Activated CD4-positive, alpha-beta T cell treated with anti-CD3 and anti-CD28 coated beads, Interleukin-2, Interleukin-4, amounts not matched to agents 100 ng/mL and 50 ng/mL, durations not matched to agents 16 hours and 8 hours (primary cell): ENCODE results near the gene EFNB3.

ENCODE experiments used
- DNase-seq: peaks from one replicate; pipeline ENCODE4 v3.0.0-alpha.2; 2020; ENCODE audit warnings: low spot score

The EFNB3 gene, protein sequence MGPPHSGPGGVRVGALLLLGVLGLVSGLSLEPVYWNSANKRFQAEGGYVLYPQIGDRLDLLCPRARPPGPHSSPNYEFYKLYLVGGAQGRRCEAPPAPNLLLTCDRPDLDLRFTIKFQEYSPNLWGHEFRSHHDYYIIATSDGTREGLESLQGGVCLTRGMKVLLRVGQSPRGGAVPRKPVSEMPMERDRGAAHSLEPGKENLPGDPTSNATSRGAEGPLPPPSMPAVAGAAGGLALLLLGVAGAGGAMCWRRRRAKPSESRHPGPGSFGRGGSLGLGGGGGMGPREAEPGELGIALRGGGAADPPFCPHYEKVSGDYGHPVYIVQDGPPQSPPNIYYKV

DNA sequence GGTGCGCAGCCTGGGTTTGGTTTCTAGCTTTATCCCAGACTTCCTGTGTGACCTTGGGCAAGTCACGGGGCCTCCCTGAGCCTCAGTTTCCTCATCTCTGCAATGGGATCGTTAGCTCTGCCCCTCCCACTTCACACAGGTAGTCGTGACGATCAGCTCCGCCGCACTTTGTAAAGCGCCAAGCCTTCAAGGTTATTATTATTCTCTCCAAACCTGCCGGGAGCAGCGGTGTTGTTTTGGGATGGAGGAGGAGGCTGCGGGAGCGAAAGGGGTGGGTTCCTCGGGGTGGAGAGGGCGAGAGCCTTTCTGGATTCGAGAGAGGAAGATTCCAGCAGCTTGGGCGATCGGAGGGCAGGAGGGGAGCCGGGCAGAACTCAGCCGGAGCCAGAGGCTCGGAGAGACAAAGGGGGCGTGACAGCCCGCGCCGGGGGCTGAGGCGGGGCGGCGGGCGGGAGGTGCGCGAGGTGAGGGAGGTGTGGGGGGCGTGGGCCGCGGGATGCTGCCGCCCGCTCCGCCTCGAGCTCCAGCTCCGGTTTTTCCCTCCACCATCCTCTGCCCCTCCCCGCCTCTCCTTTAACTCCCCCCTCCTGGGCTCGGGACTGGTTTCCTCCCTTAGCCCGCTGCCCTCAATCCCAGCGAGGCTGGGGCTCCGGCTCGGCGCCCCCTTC, at the start of gene EFNB3:
TSS of gene EFNB3 (plus strand) at position 602 of the 668 bp plus-strand sequence. CDS start 397 bp downstream, outside the sequence.
- DNase-seq, result no peak

DNA sequence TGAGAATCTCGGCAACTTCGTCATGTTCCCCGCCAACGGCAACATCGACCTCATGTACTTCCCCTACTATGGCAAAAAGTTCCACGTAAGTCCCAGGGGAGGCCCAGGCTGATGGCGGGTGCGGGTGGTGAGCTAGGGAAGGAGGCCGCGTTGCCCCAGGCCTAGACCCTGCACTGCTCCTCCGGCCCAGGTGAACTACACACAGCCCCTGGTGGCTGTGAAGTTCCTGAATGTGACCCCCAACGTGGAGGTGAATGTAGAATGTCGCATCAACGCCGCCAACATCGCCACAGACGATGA, 49.5 kb upstream of the EFNB3 start:
- no peak for DNase-seq

DNA sequence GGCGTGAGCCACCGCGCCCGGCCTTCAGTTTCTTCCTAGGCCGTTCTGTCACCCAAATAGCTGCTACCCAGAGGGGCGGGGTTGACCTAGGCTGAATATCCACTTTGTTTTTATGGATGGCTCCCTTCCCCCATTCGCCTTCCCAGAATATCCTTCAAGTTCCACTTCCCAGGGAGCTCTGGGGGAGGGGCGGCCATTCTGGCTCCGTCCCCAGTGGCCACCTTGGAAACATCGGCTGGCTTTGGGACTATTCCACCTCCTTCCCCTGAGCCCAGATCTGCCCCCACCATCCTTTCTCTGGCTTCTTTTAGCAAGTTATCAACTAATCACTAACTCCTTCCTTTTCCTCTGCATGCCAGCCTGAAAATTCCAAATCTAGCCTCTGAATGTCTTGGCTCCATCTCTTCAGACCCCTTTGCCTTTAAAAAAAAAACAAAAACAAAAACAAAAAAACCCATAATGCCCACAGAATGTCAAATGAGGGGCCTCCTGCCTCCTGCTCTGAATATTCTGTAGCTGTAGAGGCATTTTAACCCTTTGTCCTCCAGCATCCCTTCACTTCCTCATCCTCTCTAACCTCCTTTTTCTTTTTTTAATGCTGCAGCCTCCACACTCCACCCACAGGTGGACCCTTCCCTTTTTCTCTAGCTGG, 47.9 kb upstream of the EFNB3 start:
- DNase-seq, result no peak

DNA sequence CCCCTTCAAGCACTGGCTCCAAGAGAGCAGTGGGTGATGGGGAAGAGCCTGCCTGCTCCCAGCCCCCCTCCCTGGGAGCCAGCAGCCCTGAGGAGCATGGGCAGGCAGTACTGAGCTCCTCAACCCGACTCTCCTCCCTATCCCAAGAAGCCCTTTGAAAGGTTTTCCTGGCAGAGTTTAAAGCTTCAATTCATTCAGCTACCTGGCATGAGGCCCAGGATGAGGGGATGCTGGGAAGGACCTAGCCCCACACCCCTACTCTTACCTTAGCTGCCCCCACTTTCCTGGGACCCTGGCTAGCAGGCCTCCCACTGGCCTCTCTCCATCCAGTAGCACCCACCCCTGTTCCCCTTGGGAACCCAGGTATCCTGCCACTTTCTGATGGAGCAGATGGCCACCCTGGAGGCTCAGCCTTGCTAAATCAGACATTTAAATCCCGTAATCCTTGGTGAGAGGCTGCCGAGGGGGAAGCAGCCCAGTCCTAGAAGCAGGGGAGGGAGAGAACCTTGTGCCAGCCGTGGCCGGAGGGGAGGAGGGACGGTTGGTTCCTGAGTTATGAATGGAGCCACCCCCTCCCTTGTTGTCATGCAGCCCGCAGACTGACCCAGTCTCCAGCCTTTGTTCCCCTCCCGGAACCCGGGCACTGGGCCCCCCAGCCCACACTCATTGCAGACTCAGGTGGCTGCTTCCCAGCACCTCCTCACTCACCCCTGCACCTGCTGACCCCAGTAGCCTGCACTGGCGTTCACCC, 37.2 kb upstream of the EFNB3 start:
- no peak for DNase-seq

DNA sequence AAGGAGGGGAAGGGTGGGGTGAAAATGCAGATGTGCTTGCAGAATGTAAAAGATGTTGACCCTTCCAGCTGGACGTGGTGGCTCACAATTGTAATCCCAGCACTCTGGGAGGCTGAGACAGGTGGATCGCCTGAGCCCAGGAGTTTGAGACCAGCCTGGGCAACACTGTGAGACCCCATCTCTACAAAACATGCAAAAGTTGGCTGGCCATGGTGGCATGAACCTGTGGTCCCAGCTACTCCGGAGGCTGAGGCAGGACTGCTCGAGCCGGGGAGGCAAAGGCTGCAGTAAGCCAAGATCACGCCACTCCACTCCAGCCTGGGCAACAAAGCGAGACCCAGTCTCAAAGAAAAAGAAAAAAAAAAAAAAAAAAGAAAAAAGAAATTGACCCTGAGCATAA, 36.5 kb upstream of the EFNB3 start:
- no peak for DNase-seq

DNA sequence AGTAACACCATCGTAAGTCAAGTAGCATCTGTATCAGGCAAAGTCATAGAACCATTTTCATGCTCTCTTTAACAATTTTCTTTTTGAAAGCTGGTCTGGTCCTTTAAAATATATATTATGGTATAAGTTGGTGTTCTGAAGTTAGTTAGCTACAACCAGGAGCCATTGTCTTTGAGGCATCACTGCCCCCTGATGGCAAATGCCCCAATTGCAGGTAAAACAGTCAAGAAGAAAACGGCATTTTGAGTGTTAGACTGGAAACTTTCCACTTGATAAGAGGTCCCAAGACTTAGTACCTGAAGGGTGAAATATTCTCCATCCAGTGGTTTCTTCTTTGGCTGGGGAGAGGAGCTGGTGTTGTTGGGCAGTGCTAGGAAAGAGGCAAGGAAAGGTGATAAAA, 31.8 kb upstream of the EFNB3 start:
- DNase-seq, result peak; percentile 35

DNA sequence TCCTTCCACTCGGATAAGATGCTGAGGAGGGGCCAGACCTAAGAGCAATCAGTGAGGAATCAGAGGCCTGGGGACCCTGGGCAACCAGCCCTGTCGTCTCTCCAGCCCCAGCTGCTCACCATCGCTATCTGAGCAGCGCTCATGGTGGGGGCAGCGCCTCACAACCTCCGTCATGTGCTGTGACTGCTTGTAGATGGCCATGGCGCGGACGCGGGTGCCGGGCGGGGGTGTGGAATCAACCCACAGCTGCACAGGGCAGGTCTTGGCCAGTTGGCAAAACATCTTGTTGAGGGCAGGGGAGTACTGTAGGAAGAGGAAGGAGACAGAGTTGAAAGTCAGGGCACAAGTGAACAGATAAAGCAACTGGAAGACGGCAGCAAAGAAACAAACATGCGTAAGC, 30.1 kb upstream of the EFNB3 start:
- DNase-seq, result no peak

DNA sequence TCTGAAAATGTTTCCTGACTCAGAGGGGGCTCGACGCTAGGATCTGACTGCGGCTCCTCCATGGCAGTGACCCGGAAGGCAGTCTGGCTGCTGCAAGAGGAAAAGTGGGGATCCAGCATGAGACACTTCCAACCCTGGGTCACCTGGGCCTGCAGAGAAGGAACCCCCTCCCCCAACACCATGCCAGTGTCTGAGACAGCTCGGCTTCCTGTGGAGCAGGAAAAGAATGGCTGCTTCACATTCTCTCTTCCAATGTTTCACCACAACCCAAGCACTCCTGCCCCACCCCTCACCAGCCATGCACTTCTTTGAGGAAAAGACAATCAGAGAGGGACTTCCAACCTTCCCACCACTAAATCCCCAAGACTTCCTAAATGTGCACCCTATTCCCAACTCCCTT, 28.5 kb upstream of the EFNB3 start:
- no peak for DNase-seq

DNA sequence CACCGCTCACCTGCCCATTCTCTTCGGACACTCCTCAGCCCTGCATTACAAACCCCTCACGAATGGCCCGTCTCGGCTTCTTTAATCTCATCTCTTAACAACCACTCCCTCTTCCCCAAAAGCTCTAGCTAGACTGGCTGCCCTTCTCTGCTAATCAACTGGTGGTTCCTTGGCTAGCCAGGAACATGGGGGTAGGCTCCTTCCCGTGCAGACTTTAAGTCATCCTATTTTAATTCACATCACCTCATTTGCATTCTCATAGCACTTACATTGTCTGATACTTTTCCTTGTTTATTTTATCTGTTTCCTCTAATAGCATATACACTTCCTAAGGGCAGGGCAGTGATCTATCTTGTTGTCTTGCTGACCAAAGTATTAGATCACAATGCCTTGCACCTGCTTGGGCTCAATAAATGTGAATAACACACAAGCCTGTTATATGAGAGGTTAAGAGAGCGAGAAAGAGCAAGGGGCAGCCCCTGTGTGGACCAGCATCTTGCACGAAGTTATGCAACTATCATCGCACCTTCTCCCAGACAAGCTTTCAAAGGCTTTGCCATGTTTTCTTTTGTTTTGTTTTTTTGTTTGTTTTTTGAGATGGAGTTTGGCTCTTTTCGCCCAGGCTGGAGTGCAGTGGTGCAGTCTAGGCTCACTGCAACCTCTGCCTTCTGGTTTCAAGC, 27.5 kb upstream of the EFNB3 start:
- no peak for DNase-seq

DNA sequence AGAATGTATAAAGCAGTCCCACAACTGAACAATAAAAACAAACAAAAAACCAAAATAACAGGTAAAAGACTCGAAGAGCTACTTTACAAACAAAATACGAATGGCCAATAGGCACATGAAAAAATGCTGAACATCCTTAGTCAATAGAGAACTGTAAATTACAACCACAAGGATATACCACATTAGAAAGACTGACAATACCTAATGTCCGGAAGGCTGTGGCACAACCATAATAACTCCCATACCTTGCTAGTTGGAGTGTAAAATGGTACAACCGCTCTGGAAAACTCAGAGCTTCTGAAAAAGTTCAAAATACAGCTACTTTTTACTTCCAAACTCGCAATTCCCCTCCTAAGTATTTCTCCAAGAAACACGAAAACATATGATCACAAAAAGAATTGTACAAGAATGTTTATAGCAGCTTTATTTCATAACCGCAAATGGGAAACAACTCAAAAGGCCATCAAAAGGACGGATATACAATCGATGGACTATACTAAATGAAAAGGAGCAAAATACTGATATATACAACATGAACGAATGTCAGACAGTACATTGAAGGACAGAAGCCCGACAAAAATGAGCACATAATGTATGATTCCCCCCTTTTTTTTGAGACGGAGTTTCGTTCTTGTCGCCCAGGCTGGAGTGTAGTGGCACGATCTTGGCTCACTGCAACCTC, 20.0 kb upstream of the EFNB3 start:
- DNase-seq, result no peak

DNA sequence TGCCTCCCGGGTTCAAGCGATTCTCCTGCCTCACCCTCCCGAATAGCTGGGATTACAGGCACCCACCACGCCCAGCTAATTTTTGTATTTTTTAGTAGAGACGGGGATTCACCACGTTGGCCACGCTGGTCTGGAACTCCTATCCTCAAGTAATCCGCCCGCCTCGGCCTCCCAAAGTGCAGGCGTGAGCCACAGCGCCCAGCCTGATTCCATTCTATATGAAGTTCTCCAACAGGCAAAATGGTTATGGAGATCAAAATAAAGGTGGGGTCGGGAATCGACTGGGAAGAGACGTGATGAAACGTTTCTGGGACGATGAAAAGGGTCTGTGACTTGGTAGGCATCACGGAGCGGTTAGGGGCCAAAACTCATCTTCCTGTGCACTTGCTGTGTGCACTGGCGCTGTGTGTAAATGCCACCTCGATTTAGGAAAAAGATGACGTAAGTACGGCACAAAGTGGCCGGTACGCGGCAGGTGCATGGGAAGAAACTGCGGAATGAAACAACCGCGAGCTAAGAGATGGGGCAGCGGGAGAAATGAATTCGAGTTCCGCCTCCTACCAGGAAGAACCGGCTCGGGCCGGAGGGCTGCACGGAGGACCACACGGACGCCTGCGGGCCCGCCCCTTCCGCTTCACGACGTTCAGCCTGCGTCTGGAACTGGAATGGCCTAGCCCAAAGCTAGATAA, 19.3 kb upstream of the EFNB3 start:
- DNase-seq, result peak; percentile 91

DNA sequence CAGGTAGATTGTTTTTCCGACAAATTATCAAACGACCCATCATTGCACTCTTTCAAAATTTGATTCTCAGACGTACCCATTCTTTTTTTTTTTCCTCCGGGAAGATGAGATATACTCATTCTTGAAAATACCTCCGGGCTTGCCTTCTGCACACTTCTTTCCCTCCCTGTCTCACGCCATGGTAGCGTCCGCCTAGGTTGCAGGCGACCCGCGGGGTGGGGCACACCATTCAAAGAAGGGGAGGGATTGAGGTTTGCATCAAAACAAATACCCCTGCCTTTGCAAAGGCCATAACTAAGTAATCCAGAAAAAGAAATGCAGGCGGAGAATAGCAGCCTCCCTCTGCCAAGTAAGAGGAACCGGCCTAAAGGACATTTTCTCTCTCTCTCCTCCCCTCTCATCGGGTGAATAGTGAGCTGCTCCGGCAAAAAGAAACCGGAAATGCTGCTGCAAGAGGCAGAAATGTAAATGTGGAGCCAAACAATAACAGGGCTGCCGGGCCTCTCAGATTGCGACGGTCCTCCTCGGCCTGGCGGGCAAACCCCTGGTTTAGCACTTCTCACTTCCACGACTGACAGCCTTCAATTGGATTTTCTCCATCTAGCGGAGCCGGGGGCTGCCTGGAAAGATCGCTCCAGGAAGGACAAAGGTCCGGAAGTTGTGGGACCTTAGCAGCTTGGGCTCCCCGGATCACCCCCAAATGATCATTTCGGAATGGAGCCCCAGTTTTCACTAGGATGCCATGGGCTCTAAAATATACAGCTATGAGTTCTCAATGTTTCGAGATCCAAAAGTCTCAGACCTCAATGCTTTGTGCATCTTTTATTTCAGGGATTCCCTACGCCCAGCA, 18.6 kb upstream of the EFNB3 start:
- DNase-seq, result peak; percentile 80

DNA sequence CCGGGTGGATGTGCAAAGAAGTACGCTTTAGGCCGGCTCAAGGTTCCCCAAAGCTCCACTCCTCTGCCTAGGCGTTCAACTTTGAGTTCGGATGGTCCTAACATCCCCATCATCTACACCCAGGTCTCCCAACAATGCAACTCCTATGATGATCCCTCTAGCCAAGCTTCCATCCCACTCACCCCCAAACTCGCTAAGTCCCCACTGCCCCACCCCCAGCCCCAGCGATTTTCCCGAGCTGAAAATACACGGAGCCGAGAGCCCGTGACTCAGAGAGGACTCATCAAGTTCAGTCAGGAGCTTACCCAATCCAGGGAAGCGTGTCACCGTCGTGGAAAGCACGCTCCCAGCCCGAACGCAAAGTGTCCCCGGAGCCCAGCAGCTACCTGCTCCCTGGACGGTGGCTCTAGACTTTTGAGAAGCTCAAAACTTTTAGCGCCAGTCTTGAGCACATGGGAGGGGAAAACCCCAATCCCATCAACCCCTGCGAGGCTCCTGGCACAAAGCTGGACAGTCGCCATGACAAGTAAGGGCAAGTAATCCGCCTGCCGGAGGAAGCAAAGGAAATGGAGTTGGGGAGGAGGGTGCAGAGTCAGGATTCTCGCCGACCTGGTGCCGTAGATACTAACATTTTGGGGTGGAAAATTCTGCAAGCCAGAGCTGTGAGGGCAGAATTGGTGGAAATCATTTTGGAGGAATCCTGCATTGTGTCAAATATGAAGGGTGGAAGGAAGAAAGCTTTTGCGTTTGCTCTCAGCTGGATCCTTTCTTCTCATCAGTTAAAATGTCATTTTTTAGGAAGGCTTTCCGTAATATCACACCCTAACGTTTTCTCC, 17.7 kb upstream of the EFNB3 start, which contains the start of gene TP53:
TSS of gene TP53 (minus strand) at position 419 of the 836 bp plus-strand sequence. CDS start 10,896 bp downstream, outside the sequence.
- DNase-seq, result peak; percentile 95

DNA sequence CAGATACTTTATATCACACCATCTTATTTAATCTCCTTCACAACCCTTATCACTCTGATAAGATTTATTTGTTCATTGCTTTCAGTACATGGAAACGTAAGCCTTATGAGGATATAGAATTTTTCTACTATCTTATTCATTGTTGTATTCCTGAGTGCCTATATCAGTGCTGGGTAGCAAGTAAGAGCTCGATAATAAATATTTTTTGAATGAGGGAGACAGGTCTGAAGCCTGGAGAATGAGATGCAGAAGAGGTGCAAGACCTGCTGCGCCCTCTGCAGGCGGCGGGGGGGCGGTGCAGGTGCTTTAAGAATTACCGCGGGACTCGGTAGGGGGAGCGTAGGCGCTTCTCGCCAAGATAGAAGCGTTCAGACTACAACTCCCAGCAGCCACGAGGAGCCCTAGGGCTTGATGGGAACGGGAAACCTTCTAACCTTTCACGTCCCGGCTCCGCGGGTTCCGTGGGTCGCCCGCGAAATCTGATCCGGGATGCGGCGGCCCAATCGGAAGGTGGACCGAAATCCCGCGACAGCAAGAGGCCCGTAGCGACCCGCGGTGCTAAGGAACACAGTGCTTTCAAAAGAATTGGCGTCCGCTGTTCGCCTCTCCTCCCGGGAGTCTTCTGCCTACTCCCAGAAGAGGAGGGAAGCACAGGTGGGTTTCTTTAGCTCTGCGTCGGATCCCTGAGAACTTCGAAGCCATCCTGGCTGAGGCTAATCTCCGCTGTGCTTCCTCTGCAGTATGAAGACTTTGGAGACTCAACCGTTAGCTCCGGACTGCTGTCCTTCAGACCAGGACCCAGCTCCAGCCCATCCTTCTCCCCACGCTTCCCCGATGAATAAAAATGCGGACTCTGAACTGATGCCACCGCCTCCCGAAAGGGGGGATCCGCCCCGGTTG, 16.8 kb upstream of the EFNB3 start, which contains the start of gene WRAP53:
TSS of gene WRAP53 (plus strand) at position 570 of the 900 bp plus-strand sequence. CDS start at position 742, 172 bp downstream.
- peak; percentile 97 for DNase-seq

DNA sequence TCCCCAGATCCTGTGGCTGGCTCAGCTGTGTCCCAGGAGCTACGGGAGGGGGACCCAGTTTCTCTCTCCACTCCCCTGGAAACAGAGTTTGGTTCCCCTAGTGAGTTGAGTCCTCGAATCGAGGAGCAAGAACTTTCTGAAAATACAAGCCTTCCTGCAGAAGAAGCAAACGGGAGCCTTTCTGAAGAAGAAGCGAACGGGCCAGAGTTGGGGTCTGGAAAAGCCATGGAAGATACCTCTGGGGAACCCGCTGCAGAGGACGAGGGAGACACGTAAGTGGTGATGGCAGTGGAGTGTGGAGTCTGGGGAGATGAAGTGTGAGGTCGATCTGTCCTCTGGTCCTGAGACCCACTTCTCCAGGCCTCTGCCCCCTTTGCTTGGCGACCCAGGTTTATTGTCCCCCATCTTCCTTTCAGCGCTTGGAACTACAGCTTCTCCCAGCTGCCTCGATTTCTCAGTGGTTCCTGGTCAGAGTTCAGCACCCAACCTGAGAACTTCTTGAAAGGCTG, 16.1 kb upstream of the EFNB3 start:
- no peak for DNase-seq

DNA sequence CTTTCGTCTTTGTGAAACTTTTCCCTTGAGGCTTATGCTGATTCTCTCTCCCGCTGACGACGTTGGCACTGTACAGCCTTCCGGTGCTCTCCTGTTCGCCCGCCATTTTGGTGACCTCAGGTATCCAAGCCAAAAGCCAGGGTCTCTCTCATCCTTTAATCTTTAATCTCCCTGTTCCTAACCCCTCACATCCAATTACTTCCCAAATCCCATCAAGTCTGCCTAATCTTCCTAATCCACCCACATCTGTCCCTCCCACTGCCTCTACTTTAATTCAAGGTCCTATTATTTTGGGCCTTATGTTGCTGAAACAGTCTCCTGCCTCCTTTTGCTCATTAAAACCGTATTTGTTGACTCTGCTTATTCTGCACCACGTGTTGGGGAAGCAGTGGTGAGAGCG, 9.4 kb upstream of the EFNB3 start:
- DNase-seq, result no peak

DNA sequence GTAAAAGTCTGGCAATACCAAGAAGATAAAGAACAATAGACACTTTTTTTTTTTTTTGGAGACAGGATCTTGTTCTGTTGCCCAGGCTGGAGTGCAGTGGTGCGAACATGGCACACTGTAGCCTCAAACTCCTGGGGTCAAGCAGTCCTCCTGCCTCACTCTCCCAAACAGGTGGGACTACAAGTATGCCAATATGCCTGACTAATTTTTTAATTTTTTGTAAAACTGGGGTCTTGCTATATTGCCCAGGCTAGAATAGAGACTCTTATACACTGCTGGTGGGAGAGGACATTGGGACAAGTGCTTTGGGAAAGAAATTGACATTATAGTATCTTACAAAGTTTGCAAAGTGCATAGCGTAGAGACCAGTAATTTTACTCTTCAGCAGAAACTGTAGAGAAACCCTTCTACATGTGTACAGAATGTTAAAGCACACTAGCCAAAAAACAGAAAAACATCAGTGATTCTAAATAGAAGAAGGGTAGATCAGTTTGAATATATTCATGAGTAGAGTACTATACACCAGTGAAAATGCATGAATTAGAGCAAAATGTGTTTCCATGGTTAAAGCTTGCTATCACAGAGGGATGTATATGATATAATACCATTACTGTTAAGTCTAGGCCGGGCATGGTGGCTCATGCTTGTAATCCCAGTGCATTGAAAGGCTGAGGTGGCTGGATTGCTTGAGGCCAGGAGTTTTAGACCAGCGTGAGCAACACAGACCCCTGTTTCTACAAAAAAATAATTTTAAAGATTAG, 7.0 kb upstream of the EFNB3 start:
- DNase-seq, result no peak
